Karpas-422 (cell line): ENCODE data around the gene CTIF. TPM values are rescaled to one million over a fixed set of nuclear protein-coding genes. Genes with fewer than 3 reads are reported as not detected.
"Not testable (repeated sequence)": the region's sequence is repeated elsewhere in the genome, so short reads cannot be mapped to it uniquely, and the experiment has no call there.

Source experiments
- DNase-seq: peaks from one replicate; pipeline ENCODE4 v3.0.0-alpha.2; 2015
- H2AFZ ChIP-seq: fragments of 200-600 bp; sonication (generic); 2 replicates; pipeline ENCODE4 v1.6.1; 2014; ENCODE audit warnings: antibody characterized with exemption, low read length, mixed read lengths
- H3K27ac ChIP-seq: fragments of 200-600 bp; sonication (generic); 2 replicates; pipeline ENCODE4 v1.5.1; 2014; ENCODE audit warnings: mild to moderate bottlenecking, low read length, moderate library complexity
- H3K27me3 ChIP-seq: fragments of 200-600 bp; sonication (generic); 2 replicates; pipeline ENCODE4 v1.6.1; 2014; ENCODE audit warnings: low read length, mixed read lengths
- H3K36me3 ChIP-seq: fragments of 200-600 bp; sonication (generic); 2 replicates; pipeline ENCODE4 v1.6.1; 2014; ENCODE audit warnings: low read length, mixed read lengths; ENCODE audit not compliant: insufficient read depth
- H3K4me1 ChIP-seq: fragments of 200-600 bp; sonication (generic); 2 replicates; pipeline ENCODE4 v1.6.1; 2014; ENCODE audit warnings: mild to moderate bottlenecking, low read length, mixed read lengths
- H3K4me2 ChIP-seq: fragments of 200-600 bp; sonication (generic); 2 replicates; pipeline ENCODE4 v1.6.1; 2014; ENCODE audit warnings: low read length, low read depth, mild to moderate bottlenecking; ENCODE audit not compliant: poor library complexity, severe bottlenecking
- H3K4me3 ChIP-seq: fragments of 200-600 bp; sonication (generic); 2 replicates; pipeline ENCODE4 v1.5.1; 2014; ENCODE audit warnings: mild to moderate bottlenecking, antibody characterized with exemption, low read length, mixed read lengths
- H3K79me2 ChIP-seq: fragments of 200-600 bp; sonication (generic); 2 replicates; pipeline ENCODE4 v1.6.1; 2014; ENCODE audit warnings: mild to moderate bottlenecking, low read length, mixed read lengths
- H3K9ac ChIP-seq: fragments of 200-600 bp; sonication (generic); 2 replicates; pipeline ENCODE4 v1.6.0; 2014; ENCODE audit warnings: low read length
- H3K9me2 ChIP-seq: fragments of 200-600 bp; sonication (generic), shearing (Covaris generic); replicated peaks from 2 replicates; pipeline ENCODE4 v1.6.0; 2014; ENCODE audit warnings: mild to moderate bottlenecking, low read length, moderate library complexity; ENCODE audit not compliant: insufficient read depth
- H3K9me3 ChIP-seq: fragments of 300-700, 200-600 bp; sonication (generic); 2 replicates; pipeline ENCODE4 v1.6.1; 2014; ENCODE audit warnings: low read length, mixed read lengths
- H4K20me1 ChIP-seq: fragments of 200-600 bp; sonication (generic); 2 replicates; pipeline ENCODE4 v1.6.1; 2014; ENCODE audit warnings: mild to moderate bottlenecking, antibody characterized with exemption, low read length, low read depth; ENCODE audit not compliant: insufficient read depth
- total RNA-seq: library from RNA; depleted of rRNA; stranded (reverse); fragments of >200 nt; shearing (Covaris generic); gene quantifications from 2 replicates; pipeline ENCODE4 v1.2.3, GENCODE V29; 2014; ENCODE audit warnings: low replicate concordance

CTIF gene
- total RNA-seq, 1 experiment from 2014 or later, result 0.60 TPM

- Histone ChIP-seq H3K9me3 (peaks cover 9% of the 10 kb centered on the region; the same call in 1 of the 2 replicates), H4K20me1 (no peaks in the 10 kb centered on the region), H3K4me1 (no peaks in the 10 kb centered on the region), H3K9me2 (no peaks in the 10 kb centered on the region), H2AFZ (no peak overlapping the region), H3K27ac (no peak overlapping the region), H3K27me3 (no peaks in the 10 kb centered on the region), H3K4me3 (no peak overlapping the region), H3K36me3 (no peaks in the 10 kb centered on the region), H3K9ac (no peak overlapping the region), H3K4me2 (no peak overlapping the region), H3K79me2 (no peaks in the 10 kb centered on the region)
- no peak for DNase-seq
Observed at GRCh38 chr18:48504819-48505218, 34.0 kb upstream of the CTIF start.

DNA sequence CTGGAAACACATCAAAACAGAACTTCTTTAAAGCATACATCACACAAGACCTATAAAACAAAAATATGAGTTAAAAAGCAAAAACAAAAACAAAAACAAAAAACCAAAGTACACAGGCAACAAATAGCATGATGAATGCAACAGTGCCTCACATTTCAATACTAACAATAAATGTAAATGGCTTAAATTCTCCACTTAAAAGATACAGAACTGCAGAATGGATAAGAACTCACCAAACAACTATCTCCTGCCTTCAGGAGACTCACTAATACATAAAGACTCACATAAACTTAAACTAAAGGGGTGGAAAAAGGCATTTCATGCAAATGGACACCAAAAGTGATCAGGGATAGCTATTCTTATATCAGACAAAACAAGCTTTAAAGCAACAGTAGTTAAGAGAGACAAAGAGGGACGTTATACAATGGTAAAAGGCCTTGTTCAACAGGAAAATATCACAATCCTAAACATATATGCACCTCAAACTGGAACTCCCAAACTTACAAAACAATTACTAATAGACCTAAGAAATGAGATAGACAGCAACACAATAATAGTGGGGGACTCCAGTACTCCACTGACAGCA lies 31.8 kb upstream of the CTIF start:
- not testable (repeated sequence) for H3K27me3 ChIP-seq, H4K20me1 ChIP-seq, H3K9me3 ChIP-seq, DNase-seq, H3K27ac ChIP-seq, H3K4me2 ChIP-seq, H2AFZ ChIP-seq, H3K4me1 ChIP-seq, H3K4me3 ChIP-seq, H3K9me2 ChIP-seq, H3K36me3 ChIP-seq, H3K79me2 ChIP-seq, H3K9ac ChIP-seq

DNA sequence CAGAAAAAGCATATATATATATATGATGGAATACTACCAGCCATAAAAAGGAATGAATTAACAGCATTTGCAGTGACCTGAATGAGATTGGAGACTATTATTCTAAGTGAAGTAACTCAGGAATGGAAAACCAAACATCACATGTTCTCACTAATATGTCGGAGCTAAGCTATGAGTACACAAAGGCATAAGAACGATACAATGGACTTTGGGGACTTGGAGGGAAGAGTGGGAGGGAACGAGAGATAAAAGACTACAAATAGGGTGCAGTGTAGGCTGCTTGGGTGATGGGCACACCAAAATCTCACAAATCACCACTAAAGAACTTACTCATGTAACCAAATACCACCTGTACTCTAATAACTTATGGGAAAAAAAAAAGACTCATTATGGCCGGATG lies 26.3 kb upstream of the CTIF start:
- not testable (repeated sequence) for H3K27ac ChIP-seq, H3K36me3 ChIP-seq, H3K4me1 ChIP-seq, H3K9me2 ChIP-seq, H4K20me1 ChIP-seq, H3K9ac ChIP-seq, H2AFZ ChIP-seq, H3K27me3 ChIP-seq, H3K79me2 ChIP-seq, DNase-seq, H3K4me3 ChIP-seq, H3K4me2 ChIP-seq, H3K9me3 ChIP-seq

- H3K79me2 ChIP-seq, result no peaks in the 10 kb centered on the region
- no peaks in the 10 kb centered on the region for H3K4me1 ChIP-seq
- no peak overlapping the region for H3K4me3 ChIP-seq
- no peaks in the 10 kb centered on the region for H4K20me1 ChIP-seq
- no peak overlapping the region for H2AFZ ChIP-seq
- H3K9me2 ChIP-seq, result 0 out of 2 replicates have a peak, but pooled peaks cover 2% of the 10 kb centered on the region
- H3K27me3 ChIP-seq, result no peaks in the 10 kb centered on the region
- no peaks in the 10 kb centered on the region for H3K36me3 ChIP-seq
- H3K27ac ChIP-seq, result no peak overlapping the region
- no peak overlapping the region for H3K4me2 ChIP-seq
- H3K9ac ChIP-seq, result no peak overlapping the region
- DNase-seq, result no peak
- H3K9me3 ChIP-seq, result no peaks in the 10 kb centered on the region
Observed at GRCh38 chr18:48514786-48515185, 24.0 kb upstream of the CTIF start.

- no peak overlapping the region for H3K9ac ChIP-seq
- 0 out of 2 replicates have a peak, but pooled peaks cover 2% of the 10 kb centered on the region for H3K9me2 ChIP-seq
- no peaks in the 10 kb centered on the region for H3K9me3 ChIP-seq
- no peak for DNase-seq
- no peak overlapping the region for H3K4me2 ChIP-seq
- no peaks in the 10 kb centered on the region for H3K79me2 ChIP-seq
- H3K27ac ChIP-seq, result no peak overlapping the region
- H3K4me1 ChIP-seq, result no peaks in the 10 kb centered on the region
- no peak overlapping the region for H2AFZ ChIP-seq
- H3K27me3 ChIP-seq, result no peaks in the 10 kb centered on the region
- H3K36me3 ChIP-seq, result no peaks in the 10 kb centered on the region
- H4K20me1 ChIP-seq, result no peaks in the 10 kb centered on the region
- H3K4me3 ChIP-seq, result no peak overlapping the region
Observed at GRCh38 chr18:48517048-48517447, 21.8 kb upstream of the CTIF start.

DNA sequence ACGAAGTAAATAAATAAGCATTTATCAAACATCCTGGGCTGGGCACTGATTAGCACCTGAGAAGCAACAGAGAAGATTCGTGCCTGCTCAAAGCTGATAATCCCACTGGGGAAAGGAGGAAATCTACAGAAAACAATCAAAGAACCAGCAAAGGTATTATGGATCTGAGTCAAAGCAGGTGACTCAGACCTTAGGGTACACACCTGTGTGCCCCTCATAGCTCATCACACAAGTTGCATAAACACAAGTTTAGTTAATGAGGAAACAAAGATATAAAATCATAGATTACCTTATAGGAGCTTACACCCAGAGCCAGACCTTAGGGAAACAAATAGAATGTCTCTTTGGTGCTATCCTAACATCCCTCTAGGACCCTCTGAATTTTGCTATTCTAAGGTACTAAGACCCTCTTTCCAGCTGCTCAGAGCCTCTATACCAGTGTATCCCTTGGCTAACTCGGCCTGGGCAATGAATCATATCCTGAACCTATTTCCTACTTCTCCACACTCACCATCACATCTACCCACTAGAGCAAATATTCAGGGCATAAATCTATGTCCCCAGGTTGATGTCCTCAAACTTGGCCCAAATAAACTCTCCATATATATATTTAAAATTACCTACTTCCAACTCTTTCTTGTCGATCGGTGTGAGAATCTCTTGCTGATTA lies 19.3 kb upstream of the CTIF start:
- Histone ChIP-seq H3K4me3 (no peak overlapping the region), H4K20me1 (no peaks in the 10 kb centered on the region), H3K27ac (no peak overlapping the region), H3K4me2 (no peak overlapping the region), H3K9me2 (no peaks in the 10 kb centered on the region), H3K4me1 (no peaks in the 10 kb centered on the region), H3K9ac (no peak overlapping the region), H3K9me3 (no peaks in the 10 kb centered on the region), H3K79me2 (no peaks in the 10 kb centered on the region), H2AFZ (no peak overlapping the region), H3K27me3 (no peaks in the 10 kb centered on the region), H3K36me3 (no peaks in the 10 kb centered on the region)
- DNase-seq, result no peak

DNA sequence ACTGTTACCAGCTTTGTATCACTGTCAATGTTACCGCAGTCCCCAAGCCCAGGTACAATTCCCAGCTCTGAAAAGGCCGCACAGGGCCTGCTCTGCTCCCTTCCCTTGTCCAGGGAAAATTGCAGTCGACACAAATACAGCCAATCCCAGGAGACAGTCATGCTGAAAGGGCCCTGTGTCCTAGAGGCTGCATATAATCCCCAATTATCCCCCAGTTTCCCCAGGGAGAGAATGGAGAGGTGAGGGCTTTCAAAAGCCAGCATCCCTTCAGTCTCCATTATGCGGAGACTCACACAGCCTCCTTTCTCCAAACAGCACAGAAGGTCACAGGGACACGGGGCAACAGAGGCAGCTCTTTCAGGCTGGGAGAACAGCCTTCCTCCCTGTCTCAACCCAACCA lies 17.1 kb upstream of the CTIF start:
- Histone ChIP-seq H3K4me2 (no peak overlapping the region), H3K4me3 (no peak overlapping the region), H4K20me1 (no peaks in the 10 kb centered on the region), H3K27ac (no peak overlapping the region), H3K9ac (no peak overlapping the region), H3K4me1 (no peaks in the 10 kb centered on the region), H3K9me2 (no peaks in the 10 kb centered on the region), H2AFZ (no peak overlapping the region), H3K79me2 (no peaks in the 10 kb centered on the region), H3K9me3 (no peaks in the 10 kb centered on the region), H3K27me3 (no peaks in the 10 kb centered on the region), H3K36me3 (no peaks in the 10 kb centered on the region)
- DNase-seq, result no peak

DNA sequence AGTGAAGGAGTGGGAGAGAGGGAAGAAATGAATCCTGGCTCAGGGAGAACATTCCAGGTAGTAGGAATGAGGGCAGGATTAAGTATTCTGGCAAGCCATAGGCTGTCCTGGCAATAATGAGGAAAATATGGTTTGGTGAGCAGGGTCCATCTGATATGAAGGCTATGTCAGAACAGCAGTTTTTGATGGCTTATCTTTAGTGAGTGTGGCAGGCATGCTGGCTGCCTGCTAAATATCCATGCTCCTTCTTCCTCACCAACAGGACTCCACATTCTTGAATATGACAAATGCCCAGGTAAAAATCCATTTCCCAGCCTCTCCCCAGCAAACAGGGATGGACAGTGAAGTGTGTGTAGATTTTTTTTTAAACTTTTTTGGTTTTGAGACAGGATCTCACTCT lies 13.2 kb upstream of the CTIF start:
- no peak overlapping the region for H3K27ac ChIP-seq
- no peak overlapping the region for H2AFZ ChIP-seq
- no peaks in the 10 kb centered on the region for H3K9me3 ChIP-seq
- no peak overlapping the region for H3K4me2 ChIP-seq
- no peak overlapping the region for H3K9ac ChIP-seq
- DNase-seq, result no peak
- H3K4me3 ChIP-seq, result no peak overlapping the region
- H3K79me2 ChIP-seq, result no peaks in the 10 kb centered on the region
- no peaks in the 10 kb centered on the region for H3K36me3 ChIP-seq
- H3K27me3 ChIP-seq, result no peaks in the 10 kb centered on the region
- H3K4me1 ChIP-seq, result no peaks in the 10 kb centered on the region
- H3K9me2 ChIP-seq, result no peaks in the 10 kb centered on the region
- H4K20me1 ChIP-seq, result no peaks in the 10 kb centered on the region
